ENCODE data around the gene ORAI2.
"Not testable (repeated sequence)": the region's sequence is repeated elsewhere in the genome, so short reads cannot be mapped to it uniquely, and the experiment has no call there.

Gene ORAI2

DNA sequence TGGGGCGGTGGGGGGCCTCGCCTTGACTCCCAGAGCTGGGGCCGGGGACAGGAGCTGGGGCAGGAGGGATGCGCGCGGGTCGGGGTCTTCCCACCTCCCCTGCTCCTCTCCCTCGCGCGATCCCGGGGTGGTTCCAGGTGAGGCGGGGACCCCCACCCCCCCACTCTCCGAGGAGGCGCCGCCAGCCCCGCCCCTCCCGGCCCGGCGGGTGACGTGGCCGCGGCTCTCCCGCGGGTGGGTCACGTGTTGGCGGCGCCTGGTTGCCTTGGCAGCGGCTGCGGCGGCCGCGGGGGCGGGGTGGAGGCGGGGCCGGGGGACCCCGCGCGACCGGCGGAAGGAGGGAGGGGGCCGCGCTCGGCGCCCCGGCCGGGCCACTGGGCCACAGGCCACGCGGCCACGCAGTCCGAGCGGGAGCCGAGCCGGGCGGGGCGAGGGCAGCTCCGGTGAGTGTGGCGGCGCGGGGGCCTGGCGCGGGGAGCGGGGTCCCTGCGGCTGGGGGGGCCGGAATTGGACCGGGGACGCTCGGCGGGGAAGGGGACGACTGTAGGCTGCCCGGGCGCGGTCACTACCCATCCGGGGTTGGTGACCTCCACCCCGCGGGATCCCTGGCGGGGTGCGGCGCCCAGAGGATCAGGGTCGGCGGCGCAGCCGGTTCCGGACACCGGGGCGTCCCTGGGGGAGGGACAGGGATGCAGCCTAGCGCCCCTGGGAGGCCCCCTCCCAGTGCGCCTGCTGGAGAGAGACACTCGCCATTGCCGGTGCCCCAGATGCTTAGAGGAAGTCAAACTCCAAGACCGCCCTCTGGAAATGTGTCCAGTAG, at the start of gene ORAI2:
Gene ORAI2 (plus strand): TSS at position 357 of the 820 bp plus-strand sequence. CDS start 5,382 bp downstream, outside the sequence.
- DNase-seq (ENCODE audit: low read depth in 1 of 2, low spot score in 1 of 2), result peak; percentile 65 to 83

DNA sequence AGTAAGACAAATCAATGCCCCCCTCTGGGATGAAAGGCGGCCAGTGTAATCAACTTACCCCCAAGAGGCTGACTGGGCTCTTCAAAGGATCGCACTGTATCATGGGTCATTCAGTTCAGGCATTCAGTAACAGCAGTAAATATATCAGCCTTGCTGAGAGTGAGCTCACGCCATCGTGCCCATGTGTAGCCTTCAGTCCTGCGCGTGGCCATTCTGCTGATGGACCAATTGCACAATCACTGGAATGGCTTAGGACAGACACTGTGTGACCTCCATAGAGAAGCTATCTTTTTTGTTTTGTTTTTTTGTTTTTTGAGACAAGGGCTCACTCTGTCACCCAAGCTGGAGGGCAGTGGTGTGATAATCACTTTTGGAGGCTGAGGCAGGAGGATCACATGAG, 46.3 kb upstream of the ORAI2 start:
- DNase-seq (ENCODE audit: low read depth in 1 of 2, low spot score in 1 of 2), result no peak

DNA sequence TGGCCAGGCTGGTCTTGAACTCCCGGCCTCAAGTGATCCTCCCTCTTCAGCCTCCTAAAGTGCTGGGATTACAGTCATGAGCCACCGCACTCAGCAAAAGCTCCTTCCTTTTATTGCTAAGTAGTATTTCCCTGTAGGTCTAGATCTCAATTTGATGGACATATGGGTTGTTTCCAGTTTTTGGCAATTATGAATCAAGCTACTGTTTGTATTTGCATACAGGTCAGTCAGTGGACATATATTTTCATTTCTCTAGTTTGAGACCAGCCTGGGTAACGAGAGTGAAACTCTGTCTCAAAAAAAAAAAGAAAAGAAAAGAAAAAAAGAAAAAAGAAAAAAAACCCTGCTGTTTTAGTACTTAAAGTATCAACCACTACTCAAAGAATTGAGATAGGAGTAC, 43.6 kb upstream of the ORAI2 start:
- no peak for DNase-seq (ENCODE audit: low read depth in 1 of 2, low spot score in 1 of 2)

DNA sequence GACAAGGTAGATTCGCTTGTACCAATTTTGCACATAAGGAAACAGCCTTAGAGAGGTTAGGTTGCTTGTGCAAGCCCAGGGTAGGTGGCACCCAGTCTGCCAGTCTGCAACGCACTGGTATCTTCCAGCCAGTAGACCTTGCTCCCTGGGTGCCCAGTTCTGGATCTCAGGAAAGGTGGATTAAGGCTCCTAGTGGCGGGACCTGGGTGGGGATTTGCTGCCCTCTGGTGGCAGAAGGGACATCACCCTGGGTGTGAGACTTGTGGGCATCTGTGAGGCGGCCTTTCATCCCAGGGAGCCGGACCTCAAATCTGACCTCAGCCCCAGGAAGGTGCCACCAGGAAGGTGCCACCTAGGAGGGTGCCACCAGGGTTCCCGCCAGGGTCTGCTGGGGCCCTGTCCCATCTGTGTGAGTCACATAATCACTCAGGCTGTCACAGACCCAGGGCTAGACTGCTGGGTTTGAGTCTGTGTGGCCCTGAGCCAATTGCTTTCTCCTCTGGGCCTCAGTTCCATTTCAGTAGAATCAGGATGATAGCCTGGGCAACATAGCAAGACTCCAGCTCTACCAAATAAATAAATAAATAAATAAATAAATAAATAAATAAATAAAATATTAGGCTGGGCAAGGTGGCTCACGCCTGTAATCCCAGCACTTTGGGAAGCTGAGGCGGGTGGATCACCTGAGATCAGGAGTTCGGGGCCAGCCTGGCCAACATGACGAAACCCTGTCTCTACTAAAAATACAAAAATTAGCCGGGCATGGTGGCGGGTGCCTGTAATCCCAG, 42.5 kb upstream of the ORAI2 start:
- peak; percentile 47 to 54 for DNase-seq (ENCODE audit: low read depth in 1 of 2, low spot score in 1 of 2)

DNA sequence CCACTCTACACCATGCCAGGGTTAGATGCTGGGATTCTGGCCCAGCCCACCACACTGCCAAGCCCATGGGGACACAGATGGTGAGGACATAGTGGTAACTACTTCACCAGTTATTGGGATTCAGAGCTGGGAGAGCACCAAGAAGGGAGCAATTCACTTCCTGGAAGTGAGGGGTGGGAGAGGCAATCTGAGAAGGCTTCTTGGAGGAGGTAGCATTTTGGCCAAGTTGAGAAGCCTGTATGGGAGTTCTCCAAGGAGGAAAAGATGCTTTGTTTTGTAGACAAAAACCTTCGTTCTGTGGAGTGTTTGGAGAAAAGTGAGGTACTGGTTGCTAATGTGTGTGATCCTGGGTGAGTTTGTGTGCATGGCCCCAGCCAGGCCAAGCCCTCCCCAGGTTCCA, 41.0 kb upstream of the ORAI2 start:
- DNase-seq (ENCODE audit: low read depth in 1 of 2, low spot score in 1 of 2), result no peak

DNA sequence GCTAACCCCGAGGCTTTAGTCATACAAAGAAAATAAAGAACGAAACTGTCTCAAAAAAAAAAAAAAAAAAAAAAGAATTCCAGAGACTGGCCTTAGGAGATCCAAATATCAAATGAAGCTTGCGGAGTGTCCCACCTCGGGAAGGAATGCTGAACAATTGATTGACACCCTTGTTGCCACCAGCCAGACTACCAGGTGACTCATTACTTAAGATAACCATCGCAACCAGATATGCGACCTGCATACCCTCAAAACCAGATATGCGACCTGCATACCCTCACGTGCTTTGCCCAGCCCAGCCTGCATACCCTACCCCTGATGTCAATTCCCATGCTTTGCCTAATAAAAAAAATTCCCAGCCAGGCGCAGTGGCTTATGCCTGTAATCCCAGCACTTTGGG, 39.9 kb upstream of the ORAI2 start:
- no peak for DNase-seq (ENCODE audit: low read depth in 1 of 2, low spot score in 1 of 2)

DNA sequence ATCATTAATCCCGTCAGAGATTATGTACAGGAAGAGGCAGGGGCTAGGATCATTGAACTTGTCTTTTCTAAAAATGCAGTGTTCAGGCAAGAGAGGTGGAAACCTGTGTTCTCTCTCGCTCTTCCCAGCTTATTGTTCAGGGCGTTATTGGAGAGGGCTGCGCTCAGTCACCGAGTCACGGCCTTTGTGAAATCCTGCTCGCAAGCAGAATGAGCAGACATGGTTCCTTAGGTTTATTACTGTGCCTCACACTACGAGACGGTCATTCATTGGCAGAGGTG, 37.8 kb upstream of the ORAI2 start:
- DNase-seq (ENCODE audit: low read depth in 1 of 2, low spot score in 1 of 2), result no peak

DNA sequence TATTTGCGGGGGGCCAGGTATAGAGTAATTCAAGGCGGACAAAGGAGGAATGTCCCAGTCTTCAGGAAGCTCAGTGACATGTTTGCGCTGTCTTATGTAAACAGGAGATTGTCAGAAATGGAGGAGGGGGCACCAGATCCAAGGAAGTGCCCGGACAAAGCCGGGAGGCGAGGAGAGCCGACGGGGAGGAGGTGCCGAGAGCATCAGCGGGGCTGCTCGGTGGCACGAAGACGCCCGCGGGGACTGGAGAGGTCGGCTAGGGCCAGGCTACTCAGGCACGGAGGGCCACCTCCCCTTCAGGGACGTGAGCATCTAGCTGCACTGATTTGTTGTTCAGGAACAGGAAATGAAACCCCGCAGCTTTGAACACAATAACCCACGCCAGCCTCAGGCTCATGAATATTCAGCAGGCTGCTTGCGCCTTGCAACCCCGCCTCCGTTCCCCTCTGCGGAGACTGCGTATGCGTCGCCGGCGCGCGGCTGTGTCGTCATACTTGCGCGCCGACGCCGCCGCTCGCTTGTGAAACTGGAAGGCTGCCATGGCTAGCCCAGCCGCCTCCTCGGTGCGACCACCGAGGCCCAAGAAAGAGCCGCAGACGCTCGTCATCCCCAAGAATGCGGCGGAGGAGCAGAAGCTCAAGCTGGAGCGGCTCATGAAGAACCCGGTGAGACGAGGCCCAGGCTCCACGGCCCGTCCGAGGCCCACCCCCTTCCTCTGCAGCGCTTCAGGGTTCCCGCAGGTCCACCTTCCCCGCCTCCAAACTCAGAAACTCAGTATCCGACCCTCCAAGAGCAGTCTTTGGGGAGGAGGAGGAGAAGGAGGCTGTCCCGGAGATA, 37.3 kb upstream of the ORAI2 start, which contains the start of gene PRKRIP1:
Gene PRKRIP1 (plus strand): TSS at position 491 of the 837 bp plus-strand sequence. CDS start 49 bp downstream, at position 540.
- peak; percentile 62 to 71 for DNase-seq (ENCODE audit: low read depth in 1 of 2, low spot score in 1 of 2)

DNA sequence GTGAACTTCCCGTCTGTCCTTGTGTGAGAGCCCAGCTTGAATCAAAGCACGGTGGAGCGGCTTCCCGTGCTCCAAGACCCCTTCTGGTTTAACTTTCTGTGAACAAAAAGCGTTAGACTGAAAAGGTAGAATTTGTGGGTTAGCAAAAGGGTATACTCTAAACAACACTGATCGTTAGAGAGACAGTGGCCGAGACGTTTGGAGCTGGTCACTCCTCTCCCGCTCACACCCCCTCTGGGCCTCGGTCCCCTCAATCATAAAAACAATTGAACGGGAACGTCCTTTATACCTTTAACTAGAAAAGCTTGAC, 36.7 kb upstream of the ORAI2 start:
- DNase-seq (ENCODE audit: low read depth in 1 of 2, low spot score in 1 of 2), result no peak

DNA sequence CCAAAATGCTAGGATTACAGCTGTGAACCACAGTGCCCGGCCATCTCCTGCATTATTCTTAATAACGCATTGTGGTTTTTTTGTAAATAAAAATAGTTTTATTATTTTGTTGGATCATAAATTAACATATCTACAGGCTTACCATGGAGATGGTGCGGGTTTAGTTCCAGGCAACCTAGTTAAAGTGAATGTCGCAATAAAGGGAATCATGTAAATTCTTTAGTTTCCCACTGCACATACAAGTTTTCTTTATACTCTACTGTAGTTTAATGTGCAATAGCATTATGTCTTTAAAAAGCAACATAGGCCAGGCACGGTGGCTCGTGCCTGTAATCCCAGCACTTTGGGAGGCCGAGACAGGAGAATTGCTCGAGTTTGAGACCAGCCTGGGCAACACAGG, 34.8 kb upstream of the ORAI2 start:
- DNase-seq (ENCODE audit: low read depth in 1 of 2, low spot score in 1 of 2), result no peak

DNA sequence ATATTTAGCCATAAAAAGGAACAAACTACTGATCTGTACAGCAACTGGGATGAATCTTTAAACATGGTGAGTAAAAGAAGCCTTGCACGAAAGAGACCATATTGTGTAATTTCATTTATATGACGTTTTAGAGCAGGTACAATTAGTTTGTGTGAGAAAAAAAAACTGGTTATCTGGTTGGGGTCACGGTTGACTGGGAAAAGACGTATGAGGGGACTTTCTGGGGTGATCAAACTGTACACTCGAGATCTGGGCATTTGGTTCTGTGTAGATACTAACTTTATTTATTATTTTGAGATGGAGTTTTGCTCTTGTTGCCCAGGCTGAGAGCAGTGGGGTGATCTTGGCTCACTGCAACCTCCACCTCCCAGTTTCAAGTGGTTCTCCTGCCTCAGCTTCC, 33.0 kb upstream of the ORAI2 start:
- DNase-seq (ENCODE audit: low read depth in 1 of 2, low spot score in 1 of 2), result no peak

DNA sequence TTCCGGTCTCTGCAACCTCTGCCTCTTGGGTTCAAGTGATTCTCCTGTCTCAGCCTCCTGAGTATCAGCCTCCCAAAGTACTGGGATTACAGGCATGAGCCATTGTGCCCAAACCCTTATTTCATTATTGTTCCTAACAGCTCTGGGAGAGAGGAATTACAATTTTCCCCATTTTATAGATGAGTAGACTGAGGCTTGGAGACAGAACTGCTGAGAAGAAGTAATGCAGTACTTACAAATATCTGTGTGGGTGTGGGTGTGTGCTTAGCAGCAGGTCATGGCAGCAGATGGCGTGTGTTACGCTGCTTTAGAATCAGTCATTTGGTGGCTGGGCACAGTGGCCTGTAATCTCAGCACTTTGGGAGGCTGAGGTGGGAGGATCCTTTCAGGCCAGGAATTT, 29.8 kb upstream of the ORAI2 start:
- DNase-seq (ENCODE audit: low read depth in 1 of 2, low spot score in 1 of 2), result no peak

DNA sequence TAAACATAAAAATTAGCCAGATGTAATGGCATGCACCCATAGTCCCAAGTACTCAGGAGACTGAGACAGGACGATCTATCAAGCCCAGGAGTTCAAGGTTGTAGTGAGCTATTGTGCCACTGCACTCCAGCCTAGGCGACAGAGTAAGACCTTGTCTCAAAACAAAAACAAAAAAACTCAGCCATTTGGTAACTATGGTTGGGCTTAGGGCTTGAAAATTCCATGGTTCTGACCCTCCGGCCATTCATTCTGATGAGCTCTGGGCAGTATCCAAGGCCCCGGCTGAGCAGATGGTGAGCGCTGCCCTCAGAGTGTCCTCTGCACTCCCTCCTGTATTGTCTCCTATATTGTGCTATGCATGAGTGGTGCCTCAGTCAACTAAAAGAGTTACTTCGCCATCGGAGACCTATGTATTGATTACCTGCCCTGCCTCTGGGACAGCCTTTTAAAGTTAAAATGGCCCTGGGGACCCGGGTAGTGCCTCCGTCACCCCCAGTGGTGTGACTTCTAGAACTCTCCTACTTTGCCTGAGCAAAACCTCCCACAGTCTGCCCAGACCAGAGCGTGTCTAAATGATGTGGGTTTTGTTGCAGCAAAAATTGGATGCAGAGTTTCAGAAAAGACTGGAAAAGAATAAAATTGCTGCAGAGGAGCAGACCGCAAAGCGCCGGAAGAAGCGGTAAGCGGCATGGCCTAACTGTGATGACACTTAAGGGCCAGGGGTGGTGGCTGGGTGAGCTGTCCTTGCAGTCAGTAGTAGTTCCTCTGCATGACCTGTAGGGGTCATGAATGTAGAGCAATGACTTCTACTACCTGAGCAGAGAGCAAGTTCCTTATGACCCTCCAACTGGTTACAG, 29.1 kb upstream of the ORAI2 start:
- DNase-seq (ENCODE audit: low read depth in 1 of 2, low spot score in 1 of 2), result peak in 1 of 2 donors; percentile 23

DNA sequence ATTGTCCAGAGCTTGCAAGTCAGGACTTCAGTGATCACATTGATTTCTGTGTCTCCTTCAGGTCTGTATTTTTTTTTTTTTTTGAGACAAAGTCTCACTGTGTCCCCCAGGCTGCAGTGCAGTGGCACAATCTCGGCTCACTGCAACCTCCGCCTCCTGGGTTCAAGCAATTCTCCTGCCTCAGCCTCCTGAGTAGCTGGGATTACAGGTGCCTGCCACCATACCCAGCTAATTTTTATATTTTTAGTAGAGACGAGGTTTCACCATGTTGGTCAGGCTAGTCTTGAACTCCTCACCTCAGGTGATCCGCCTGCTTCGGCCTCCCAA, 28.6 kb upstream of the ORAI2 start:
- DNase-seq (ENCODE audit: low read depth in 1 of 2, low spot score in 1 of 2), result not testable (repeated sequence)

DNA sequence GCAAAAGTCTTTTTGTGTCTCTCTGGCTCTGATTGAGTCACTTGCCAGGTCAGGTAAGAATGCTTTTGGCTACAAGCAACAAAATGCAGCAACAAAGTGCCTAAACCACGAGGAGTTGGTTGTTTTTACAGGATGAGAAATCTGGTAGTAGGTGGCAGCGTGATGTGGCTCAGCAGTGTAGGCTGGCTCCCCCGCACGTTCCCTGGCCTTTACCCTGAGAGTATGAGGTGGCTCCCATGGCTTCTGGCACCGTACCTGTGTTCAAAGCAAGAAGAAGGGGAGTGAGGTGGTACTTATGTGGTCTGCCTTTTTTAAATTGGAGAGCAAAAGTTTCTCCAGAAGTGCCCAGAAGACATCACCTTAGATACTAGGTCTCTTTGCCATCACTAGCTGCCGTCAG, 25.5 kb upstream of the ORAI2 start:
- no peak for DNase-seq (ENCODE audit: low read depth in 1 of 2, low spot score in 1 of 2)

DNA sequence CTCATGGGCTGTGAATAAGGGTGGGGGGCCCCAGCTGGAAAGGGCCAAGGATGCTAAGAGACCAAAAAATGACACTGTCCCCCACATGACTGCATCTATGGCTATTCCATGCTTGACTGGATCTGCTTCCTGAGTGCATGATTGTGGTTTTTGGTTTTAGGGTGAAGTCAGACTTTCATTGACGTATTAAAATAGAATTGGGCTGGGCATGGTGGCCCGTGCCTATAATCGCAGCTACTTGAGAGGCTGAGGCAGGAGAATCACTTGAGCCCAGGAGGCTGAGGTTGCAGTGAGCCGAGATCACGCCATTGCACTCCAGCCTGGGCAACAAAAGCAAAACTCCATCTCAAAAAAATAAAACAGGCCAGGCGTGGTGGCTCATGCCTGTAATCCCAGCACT, 24.8 kb upstream of the ORAI2 start:
- not testable (repeated sequence) for DNase-seq (ENCODE audit: low read depth in 1 of 2, low spot score in 1 of 2)

DNA sequence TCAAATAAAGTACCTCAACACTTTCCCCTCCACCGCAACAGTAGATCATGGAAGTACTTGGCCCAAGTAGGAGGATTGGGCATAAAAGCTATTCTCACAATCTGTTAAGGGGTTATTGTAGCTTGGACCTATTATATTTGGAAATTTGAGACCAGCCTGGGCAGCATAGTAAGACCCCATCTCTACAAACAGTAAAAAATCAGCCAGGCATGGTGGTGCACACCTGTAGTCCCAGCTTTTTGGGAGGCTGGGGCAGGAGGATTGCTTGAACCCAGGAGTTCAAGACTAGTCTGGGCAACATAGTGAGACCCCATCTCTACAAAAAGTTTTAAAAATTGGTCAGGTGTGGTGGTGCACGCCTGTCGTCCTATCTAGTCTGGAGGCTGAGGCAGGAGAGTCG, 24.0 kb upstream of the ORAI2 start:
- no peak for DNase-seq (ENCODE audit: low read depth in 1 of 2, low spot score in 1 of 2)

DNA sequence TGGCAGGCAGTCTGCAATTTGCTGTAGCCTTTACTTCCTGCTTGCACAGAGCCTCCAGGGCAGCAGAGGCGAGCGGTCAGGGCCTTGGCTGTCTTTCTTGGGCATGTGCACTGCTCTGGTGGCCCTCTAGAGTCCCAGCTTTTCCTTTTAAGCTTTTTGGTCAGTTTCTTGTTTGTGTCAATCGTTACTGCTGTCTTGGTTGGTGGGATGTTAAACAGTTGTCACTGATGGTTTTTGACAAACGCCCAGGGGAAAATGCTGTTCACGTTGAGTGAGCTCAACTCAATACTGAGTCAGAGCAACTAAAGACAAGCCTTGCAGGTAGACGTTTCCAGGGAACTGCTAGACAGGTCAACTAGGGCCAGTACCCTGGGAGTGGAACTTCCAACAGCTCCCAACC, 23.3 kb upstream of the ORAI2 start:
- no peak for DNase-seq (ENCODE audit: low read depth in 1 of 2, low spot score in 1 of 2)

DNA sequence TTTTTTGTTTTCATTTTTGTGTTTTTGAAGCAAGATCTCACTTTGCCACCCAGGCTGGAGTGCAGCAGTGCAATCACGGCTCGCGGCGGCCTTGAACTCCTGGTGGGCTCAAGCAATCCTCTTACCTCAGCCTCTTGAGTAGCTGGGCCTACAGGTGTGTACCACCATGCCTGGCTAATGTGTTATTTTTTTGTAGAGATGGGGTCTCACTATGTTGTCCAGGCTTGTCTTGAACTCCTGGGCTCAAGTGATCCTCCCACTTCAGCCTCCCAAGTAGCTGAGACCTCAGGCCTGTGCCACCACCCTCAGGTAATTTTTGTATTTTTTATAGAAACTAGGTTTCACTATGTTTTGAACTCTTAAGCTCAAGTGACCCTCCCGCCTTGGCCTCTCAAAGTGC, 22.5 kb upstream of the ORAI2 start:
- no peak for DNase-seq (ENCODE audit: low read depth in 1 of 2, low spot score in 1 of 2)

DNA sequence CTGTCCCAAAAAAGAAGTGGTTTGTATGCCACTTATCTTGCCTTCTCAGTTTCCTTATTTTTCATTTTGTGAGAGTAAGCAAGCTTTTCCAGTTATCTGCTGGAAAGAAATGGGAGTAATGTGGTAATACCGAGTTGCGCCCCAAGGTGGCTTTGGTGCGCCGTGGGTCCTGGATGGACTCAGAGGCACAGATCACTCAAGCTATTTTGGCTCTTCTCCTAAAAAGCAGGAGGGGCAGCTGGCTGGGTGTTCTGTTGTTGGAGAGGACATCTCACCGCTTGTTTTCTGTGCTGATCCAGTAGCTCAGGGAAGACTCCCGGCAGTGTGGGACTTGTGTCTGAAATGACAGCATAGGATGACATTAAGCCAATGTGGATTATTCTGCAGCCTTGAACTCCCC, 20.8 kb upstream of the ORAI2 start:
- DNase-seq (ENCODE audit: low read depth in 1 of 2, low spot score in 1 of 2), result no peak

DNA sequence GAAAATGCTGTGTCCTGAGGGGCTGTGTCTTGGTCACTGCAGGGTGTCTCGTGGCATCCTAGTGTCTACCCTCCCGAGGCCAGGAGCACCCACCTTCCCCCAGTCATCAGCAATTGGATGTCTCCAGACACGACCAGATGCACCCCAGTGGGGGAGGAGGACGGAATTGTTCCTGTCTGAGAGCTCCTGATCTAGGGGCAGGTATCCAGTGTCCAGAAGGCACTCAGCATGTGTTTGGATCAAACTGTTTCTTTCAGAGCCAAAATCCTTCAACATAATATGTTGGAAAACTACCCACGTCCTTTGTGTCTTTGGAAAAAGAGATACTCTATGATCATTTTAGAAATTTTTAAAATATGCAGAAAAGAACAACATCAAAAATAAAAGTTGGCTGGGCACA, 20.3 kb upstream of the ORAI2 start:
- no peak for DNase-seq (ENCODE audit: low read depth in 1 of 2, low spot score in 1 of 2)
